ES-I3 (cell line): Measurements from ENCODE around the gene THAP4.
"Not testable (repeated sequence)": the region's sequence is repeated elsewhere in the genome, so short reads cannot be mapped to it uniquely, and the experiment has no call there.

Experiments used
- H3K36me3 ChIP-seq: 2 replicates; pipeline ENCODE4 v1.6.1; 2013; ENCODE audit warnings: mild to moderate bottlenecking, low read length, control low read depth, moderate library complexity; ENCODE audit not compliant: insufficient read depth
- H3K4me1 ChIP-seq: 2 replicates; pipeline ENCODE4 v1.6.1; 2013; ENCODE audit warnings: mild to moderate bottlenecking, control low read depth, low read length; ENCODE audit not compliant: insufficient read depth
- H3K9ac ChIP-seq: 2 replicates; pipeline ENCODE4 v1.6.1; 2013; ENCODE audit warnings: low read depth, mild to moderate bottlenecking, low read length, moderate library complexity
- H3K9me3 ChIP-seq: 2 replicates; pipeline ENCODE4 v1.6.1; 2013; ENCODE audit warnings: mild to moderate bottlenecking, low read length, moderate library complexity; ENCODE audit not compliant: control insufficient read depth, insufficient read depth

The THAP4 gene

GRCh38 chr2:241567266-241567665 is 69.7 kb downstream of the THAP4 start:
- not testable (repeated sequence) for H3K4me1 ChIP-seq, H3K9me3 ChIP-seq, H3K9ac ChIP-seq, H3K36me3 ChIP-seq

GRCh38 chr2:241566468-241566867 is 70.5 kb downstream of the THAP4 start:
- Histone ChIP-seq H3K9me3 (no peaks in the 10 kb centered on the region), H3K9ac (no peak overlapping the region), H3K4me1 (peaks cover 5% of the 10 kb centered on the region; the same call in 1 of the 2 replicates), H3K36me3 (no peaks in the 10 kb centered on the region; the same call in 1 of the 2 replicates)

GRCh38 chr2:241566021-241566420 is 70.9 kb downstream of the THAP4 start:
- H3K9ac ChIP-seq, H3K4me1 ChIP-seq, H3K9me3 ChIP-seq, H3K36me3 ChIP-seq: not testable (repeated sequence)

GRCh38 chr2:241565411-241565810 is 71.5 kb downstream of the THAP4 start:
- Histone ChIP-seq H3K9me3 (no peaks in the 10 kb centered on the region), H3K36me3 (no peaks in the 10 kb centered on the region; the same call in 1 of the 2 replicates)

GRCh38 chr2:241564596-241565410 is 72.2 kb downstream of the THAP4 start:
- no peaks in the 10 kb centered on the region; the same call in 1 of the 2 replicates for H3K36me3 ChIP-seq
- H3K9ac ChIP-seq, result no peak overlapping the region
- peaks cover 10% of the 10 kb centered on the region; the same call in 1 of the 2 replicates for H3K4me1 ChIP-seq
- no peaks in the 10 kb centered on the region for H3K9me3 ChIP-seq

More at GRCh38 chr2:241565411-241565810, 71.5 kb downstream of the THAP4 start:
- H3K9ac ChIP-seq, result no peak overlapping the region
- peaks cover 5% of the 10 kb centered on the region; the same call in 1 of the 2 replicates for H3K4me1 ChIP-seq

- Histone ChIP-seq H3K9me3 (no peaks in the 10 kb centered on the region), H3K4me1 (peaks cover 10% of the 10 kb centered on the region; the same call in 1 of the 2 replicates), H3K36me3 (no peaks in the 10 kb centered on the region; the same call in 1 of the 2 replicates), H3K9ac (no peak overlapping the region)
These were observed 72.9 kb downstream of the THAP4 start for GRCh38 chr2:241563981-241564595.

GRCh38 chr2:241563571-241563980 is 73.4 kb downstream of the THAP4 start:
- Histone ChIP-seq H3K9me3 (no peaks in the 10 kb centered on the region), H3K36me3 (no peaks in the 10 kb centered on the region; the same call in 1 of the 2 replicates), H3K4me1 (peaks cover 10% of the 10 kb centered on the region; the same call in 1 of the 2 replicates), H3K9ac (no peak overlapping the region)

- no peaks in the 10 kb centered on the region; the same call in 1 of the 2 replicates for H3K36me3 ChIP-seq
- H3K9me3 ChIP-seq, result no peaks in the 10 kb centered on the region
- peaks cover 10% of the 10 kb centered on the region; the same call in 1 of the 2 replicates for H3K4me1 ChIP-seq
- no peak overlapping the region for H3K9ac ChIP-seq
These were observed 73.9 kb downstream of the THAP4 start for GRCh38 chr2:241563031-241563507.

- Histone ChIP-seq H3K9ac (no peak overlapping the region), H3K4me1 (peaks cover 10% of the 10 kb centered on the region; the same call in 1 of the 2 replicates), H3K9me3 (no peaks in the 10 kb centered on the region), H3K36me3 (no peaks in the 10 kb centered on the region)
These were observed 74.6 kb downstream of the THAP4 start for GRCh38 chr2:241562269-241562891.

- Histone ChIP-seq H3K9ac (no peak overlapping the region), H3K4me1 (peaks cover 10% of the 10 kb centered on the region; the same call in 1 of the 2 replicates), H3K36me3 (no peaks in the 10 kb centered on the region)
These were observed 75.1 kb downstream of the THAP4 start for GRCh38 chr2:241561832-241562231.

GRCh38 chr2:241560883-241561474 is 76.0 kb downstream of the THAP4 start:
- peaks cover 10% of the 10 kb centered on the region; the same call in 1 of the 2 replicates for H3K4me1 ChIP-seq
- no peaks in the 10 kb centered on the region for H3K36me3 ChIP-seq
- H3K9me3 ChIP-seq, result 0 out of 2 replicates have a peak, but pooled peaks cover under 1% of the 10 kb centered on the region
- no peak overlapping the region for H3K9ac ChIP-seq

More at GRCh38 chr2:241561832-241562231, 75.1 kb downstream of the THAP4 start:
- H3K9me3 ChIP-seq, result no peaks in the 10 kb centered on the region

- H3K9me3 ChIP-seq, result 0 out of 2 replicates have a peak, but pooled peaks cover 5% of the 10 kb centered on the region
These were observed 76.6 kb downstream of the THAP4 start for GRCh38 chr2:241560162-241560882.

More at GRCh38 chr2:241560162-241560882, 76.6 kb downstream of the THAP4 start:
- Histone ChIP-seq H3K9ac (peak overlapping the region; percentile 79; the same call in 1 of the 2 replicates), H3K4me1 (peaks cover 13% of the 10 kb centered on the region), H3K36me3 (no peaks in the 10 kb centered on the region)
